ENCODE measurements around the gene SH3BP5L.
"Not testable (repeated sequence)": the region's sequence is repeated elsewhere in the genome, so short reads cannot be mapped to it uniquely, and the experiment has no call there.

Gene SH3BP5L

GRCh38 chr1:248807067-248807737, 18.5 kb downstream of the SH3BP5L start:
- peak; percentile 49 for DNase-seq

GRCh38 chr1:248805876-248806275, 19.8 kb downstream of the SH3BP5L start:
- no peak for DNase-seq

GRCh38 chr1:248804771-248805681, 20.7 kb downstream of the SH3BP5L start:
- DNase-seq = no peak

GRCh38 chr1:248803501-248803900, 22.2 kb downstream of the SH3BP5L start:
- DNase-seq = not testable (repeated sequence)

GRCh38 chr1:248802454-248802853, 23.3 kb downstream of the SH3BP5L start:
- DNase-seq = no peak

GRCh38 chr1:248800459-248800858, 25.3 kb downstream of the SH3BP5L start:
- no peak for DNase-seq

- no peak for DNase-seq
Measured at GRCh38 chr1:248798791-248799190, 26.9 kb downstream of the SH3BP5L start.

- DNase-seq = not testable (repeated sequence)
Measured at GRCh38 chr1:248794663-248795062, 31.1 kb downstream of the SH3BP5L start.

GRCh38 chr1:248793592-248793991, 32.1 kb downstream of the SH3BP5L start:
- DNase-seq = no peak

- DNase-seq = no peak
Measured at GRCh38 chr1:248792342-248792741, 33.4 kb downstream of the SH3BP5L start.

GRCh38 chr1:248791010-248791409, 34.7 kb downstream of the SH3BP5L start:
- no peak for DNase-seq

GRCh38 chr1:248790456-248790855, 35.3 kb downstream of the SH3BP5L start:
- no peak for DNase-seq

- DNase-seq = not testable (repeated sequence)
Measured at GRCh38 chr1:248789337-248789736, 36.4 kb downstream of the SH3BP5L start.

GRCh38 chr1:248788327-248788726, 37.4 kb downstream of the SH3BP5L start:
- no peak for DNase-seq

GRCh38 chr1:248787430-248787829, 38.3 kb downstream of the SH3BP5L start:
- DNase-seq = no peak

GRCh38 chr1:248786156-248786555, 39.6 kb downstream of the SH3BP5L start:
- DNase-seq = no peak

GRCh38 chr1:248783367-248783766, 42.3 kb downstream of the SH3BP5L start:
- DNase-seq = no peak

GRCh38 chr1:248782416-248783141, 43.1 kb downstream of the SH3BP5L start:
- DNase-seq = no peak

- DNase-seq = no peak
Measured at GRCh38 chr1:248779350-248779749, 46.4 kb downstream of the SH3BP5L start.

GRCh38 chr1:248778906-248779305, 46.8 kb downstream of the SH3BP5L start:
- DNase-seq = no peak

- no peak for DNase-seq
Measured at GRCh38 chr1:248776991-248777390, 48.7 kb downstream of the SH3BP5L start.

GRCh38 chr1:248775441-248775840, 50.3 kb downstream of the SH3BP5L start:
- DNase-seq = no peak

Measured in femur (tissue), 1 donor.